GM18520 (cell line): ENCODE measurements around the gene CERS2.

Source experiments
- ATAC-seq: cut with Tn5 transposase; IDR thresholded peaks from one replicate; pipeline ENCODE4 v1.9.1; 2021; ENCODE audit not compliant: unreplicated experiment

The CERS2 gene, protein sequence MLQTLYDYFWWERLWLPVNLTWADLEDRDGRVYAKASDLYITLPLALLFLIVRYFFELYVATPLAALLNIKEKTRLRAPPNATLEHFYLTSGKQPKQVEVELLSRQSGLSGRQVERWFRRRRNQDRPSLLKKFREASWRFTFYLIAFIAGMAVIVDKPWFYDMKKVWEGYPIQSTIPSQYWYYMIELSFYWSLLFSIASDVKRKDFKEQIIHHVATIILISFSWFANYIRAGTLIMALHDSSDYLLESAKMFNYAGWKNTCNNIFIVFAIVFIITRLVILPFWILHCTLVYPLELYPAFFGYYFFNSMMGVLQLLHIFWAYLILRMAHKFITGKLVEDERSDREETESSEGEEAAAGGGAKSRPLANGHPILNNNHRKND

DNA sequence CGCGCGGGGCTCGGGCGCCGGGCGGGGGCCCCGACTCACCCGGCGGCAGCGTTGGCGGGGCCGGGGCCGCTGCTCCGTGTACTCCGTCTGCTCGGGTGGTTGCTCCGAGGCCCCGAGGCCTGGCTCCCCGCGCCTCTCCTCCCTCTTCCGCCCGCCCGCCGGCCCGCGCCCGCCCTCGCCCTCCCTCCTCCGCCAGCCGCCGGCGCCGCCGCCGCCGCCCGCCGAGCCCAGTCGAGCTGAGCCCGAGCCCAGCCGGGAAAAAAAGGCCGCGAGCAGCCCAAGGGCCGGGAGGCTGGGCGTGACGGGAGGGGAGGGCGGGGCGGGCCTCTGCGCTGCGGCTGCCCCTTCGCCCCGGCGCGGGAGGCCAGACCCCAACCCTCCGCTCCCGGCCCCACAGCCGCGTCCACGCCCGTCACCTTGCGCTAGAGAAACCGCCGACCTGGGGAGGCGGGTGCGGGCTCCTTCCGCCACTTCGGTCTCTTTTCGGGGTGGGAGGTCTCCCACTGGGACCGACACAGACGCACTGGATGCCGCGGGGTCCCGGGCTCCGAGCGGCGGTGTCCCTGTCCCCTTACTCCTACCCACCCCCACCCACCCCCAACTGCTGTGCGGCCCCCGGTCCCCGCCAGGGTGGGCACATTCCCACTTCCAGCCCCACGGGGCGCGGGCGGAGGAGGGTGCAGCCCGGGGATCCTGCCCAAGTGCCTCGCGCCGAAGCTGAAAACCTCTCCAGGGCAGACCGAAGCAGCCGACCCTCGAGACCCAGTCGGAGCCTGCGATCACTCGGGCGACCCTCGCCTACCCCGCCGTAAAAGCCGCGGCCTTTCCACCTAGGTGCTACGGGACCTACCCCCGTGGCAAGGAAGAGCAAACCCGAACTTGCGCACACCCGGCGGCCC, at the start of gene CERS2:
CERS2 (minus strand) TSS at position 256 of the 899 bp plus-strand sequence. CDS start 5,745 bp downstream, outside the sequence.
- peak; percentile 44 for ATAC-seq

DNA sequence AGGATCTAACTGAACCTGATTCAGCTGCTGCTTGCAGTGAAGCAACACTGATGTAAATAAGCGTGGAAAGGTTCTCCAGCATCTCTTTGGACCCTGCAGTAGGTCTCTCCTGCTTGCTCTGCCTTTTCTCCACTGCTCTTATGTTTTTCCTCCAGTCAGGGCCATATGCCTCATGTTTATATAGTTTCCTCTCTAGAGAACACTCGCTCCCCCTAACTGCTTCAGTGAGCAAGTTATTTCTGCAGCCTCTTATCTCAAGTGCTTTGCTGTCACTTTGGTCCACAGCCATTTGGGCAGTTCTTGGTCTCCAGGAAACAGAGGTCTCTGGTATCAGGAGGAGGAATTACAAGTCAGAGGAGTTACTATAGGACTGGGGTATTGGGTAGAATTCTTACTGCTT, 38.9 kb upstream of the CERS2 start:
- no peak for ATAC-seq

DNA sequence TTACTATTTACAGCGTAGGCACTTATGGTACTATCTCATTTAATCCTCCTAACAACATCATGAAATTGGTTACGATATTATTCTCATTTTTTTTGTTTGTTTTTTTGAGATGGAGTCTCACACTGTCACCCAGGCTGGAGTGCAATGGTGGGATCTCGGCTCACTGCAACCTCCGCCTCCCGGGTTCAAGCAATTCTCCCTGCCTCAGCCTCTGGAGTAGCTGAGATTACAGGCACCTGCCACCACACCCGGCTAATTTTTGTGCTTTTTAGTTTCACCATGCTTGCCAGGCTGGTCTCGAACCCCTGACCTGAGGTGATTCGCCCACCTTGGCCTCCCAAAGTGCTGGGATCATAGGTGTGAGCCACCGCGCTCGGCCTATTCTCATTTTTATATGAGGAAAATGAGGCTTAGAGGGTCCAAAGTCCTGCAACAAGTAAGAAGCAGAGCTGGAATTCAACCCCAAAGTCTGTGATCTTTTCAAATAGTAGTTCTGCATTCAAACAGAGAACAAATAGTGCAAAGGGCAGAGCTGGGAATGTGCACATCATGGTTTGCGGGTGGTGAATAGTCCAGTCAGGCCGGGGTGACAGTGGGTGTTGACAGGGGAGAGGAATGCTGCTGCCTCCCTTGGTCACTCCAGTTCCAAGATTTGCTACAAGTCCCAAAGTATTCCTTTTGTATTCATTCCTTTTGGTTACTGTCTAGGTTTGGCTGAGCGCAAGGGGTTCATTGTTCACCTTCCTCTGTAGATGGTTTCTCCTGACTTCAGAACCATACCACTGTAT, 38.2 kb upstream of the CERS2 start:
- no peak for ATAC-seq

DNA sequence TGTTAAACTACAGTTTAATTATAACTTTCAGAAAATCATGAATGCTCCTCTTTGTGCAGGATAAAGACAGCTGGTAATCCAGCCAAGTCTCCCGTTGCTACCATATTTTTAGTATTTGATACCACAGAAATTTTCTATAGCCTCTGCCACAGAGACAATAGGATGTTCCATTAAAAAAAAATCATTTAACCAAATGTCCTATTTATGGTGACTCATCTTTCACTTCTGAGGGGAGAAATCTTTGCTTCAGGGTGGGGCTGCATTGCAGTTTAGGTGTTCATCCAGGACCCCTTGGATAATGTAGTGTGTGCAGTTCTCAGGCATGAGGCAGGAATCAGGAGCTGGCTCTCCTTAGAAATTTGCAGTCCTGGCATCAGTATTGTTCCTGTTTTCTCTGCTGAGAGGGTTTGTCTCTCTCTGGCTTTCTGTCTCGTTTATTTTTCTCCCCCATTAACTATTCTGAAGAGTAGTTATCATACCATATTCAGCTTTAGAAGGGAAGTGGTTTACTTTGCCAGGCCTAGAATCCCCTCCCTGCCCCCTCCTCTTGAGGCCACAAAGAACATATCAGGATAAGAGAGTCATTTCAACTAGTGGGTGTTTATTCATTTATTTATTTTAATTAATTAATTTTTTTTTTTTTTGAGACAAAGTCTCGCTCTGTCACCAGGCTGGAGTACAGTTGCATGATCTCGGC, 36.7 kb upstream of the CERS2 start:
- ATAC-seq, result no peak

DNA sequence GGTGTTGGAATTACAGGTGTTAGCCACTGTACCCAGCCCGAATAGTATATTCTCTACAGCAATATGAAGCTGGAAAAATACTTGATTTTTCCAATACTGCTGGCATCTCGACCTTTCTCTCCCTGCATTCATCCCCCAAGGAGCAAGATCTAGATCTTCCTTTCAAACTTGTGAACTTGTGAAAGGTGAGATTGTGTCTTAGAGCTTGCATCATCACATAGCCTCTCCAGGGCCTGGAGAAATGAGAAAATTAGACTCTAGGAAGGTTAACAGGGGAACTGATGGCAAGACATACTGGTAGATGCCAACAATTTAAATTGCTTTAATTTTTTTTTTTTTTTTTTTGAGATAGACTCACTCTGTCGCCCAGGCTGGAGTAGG, 35.7 kb upstream of the CERS2 start:
- ATAC-seq, result no peak

DNA sequence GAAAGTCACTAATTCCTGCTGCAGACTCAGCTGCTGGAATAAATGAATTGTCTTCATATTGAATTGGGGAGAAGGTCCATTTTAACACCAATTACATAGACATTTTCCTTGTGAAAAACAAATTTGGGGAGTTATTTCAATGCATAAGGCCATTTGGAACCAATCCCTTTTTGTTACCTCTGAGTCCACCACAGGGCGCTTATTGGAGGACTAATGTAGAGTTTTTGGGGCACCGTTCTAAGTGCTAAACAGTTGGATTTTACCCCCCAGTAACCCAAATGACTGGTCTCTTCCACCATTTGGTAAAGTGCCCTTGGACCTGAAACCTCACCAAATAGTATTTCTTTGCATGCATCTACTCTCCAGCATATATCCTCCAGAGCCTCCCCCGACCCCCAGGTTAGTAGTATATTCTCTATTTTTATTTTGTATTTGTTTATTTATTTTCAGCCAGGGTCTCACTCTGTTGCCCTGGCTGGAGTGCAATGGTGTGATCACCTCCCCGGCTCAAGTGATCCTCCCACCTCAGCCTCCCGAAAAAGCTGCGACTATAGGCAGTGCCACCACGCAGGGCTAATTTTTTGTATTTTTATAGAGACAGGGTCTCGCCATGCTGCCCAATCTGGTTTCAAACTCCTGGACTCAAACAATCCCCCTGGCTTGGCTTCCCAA, 35.2 kb upstream of the CERS2 start:
- no peak for ATAC-seq

DNA sequence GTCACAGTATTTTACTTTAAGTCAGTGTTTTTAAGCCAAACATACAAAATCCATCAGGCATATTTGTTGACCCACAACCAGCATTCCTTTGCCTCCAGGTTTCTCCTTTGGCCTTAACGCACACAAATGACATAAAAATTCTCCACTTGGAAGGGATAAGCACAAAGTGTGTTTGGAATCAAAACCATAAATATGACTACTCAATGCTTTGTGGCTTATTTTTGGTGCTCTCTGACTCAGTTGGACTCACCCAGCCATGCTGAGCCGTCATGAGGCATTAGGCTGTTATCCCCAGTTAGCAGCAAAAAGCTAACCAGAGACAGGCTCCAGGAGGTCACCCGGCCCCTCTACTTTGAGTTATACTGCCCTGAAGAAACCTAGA, 34.6 kb upstream of the CERS2 start:
- ATAC-seq, result no peak

DNA sequence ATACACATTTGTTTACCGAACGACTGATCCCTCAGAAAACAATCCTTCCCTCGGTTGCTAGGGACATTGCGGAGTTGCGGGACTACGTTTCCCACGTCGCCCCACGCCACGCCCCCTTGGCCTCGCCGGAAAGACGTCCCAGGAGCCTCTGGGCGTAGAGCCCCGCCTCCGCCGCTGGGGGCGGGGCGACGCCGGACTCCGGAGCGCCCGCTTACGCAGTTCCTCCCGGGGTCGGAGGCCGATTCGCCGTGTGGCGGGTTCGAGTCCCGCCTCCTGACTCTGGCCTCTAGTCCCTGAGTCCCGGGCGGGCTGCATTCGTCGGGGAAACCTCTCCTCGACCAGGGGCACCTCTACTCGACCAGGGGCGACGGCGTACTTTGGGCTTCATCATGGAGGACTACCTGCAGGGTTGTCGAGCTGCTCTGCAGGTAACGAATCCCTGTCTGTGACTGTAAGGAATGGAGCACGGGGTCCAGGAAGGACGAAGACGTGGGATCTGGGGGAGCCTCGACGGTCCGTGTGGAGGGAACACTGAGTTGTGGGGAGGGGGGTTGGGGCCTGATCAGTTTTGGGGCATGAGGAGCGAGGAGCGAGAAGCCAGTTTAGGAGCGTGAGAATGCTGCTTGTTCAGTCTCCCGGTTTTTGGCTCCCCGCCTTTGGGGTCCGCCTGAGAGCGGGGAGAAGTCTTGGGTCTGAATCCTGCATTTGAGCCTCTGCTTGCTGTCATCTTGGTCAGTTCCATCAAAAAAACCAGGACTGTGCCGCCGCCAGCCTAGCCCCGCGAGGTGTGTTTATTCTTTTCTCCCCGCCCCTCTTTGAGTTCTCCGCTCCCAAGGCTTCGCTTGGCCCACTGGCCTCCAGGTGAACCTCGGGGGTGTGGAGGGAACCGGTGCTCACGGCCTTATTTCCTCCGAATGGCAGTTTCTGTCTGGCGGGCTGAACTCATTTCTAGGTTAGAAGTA, 33.9 kb upstream of the CERS2 start, which contains the start of gene PRUNE1:
PRUNE1 (plus strand) TSS at position 206 of the 962 bp plus-strand sequence; CDS start at position 390, 184 bp downstream.
- ATAC-seq, result peak; percentile 64

DNA sequence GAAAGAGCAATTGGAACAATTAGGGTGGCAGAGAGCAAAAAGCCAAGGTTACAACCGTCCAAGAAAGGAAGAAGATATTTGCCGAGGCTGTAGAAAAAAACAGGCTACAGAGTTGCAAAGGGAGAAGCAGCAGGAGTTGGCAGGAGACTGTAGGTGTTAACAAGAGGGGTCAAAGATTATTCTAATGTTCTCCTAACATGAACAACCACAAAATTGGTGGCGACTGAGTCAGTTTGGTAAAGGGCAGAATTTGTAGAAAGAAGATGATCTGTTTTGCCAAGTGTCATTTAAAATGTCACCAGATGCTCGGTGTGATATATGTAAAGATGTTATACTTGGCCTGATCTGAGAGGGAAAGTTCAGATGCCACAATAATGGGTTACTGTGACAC, 33.2 kb upstream of the CERS2 start:
- ATAC-seq, result no peak

DNA sequence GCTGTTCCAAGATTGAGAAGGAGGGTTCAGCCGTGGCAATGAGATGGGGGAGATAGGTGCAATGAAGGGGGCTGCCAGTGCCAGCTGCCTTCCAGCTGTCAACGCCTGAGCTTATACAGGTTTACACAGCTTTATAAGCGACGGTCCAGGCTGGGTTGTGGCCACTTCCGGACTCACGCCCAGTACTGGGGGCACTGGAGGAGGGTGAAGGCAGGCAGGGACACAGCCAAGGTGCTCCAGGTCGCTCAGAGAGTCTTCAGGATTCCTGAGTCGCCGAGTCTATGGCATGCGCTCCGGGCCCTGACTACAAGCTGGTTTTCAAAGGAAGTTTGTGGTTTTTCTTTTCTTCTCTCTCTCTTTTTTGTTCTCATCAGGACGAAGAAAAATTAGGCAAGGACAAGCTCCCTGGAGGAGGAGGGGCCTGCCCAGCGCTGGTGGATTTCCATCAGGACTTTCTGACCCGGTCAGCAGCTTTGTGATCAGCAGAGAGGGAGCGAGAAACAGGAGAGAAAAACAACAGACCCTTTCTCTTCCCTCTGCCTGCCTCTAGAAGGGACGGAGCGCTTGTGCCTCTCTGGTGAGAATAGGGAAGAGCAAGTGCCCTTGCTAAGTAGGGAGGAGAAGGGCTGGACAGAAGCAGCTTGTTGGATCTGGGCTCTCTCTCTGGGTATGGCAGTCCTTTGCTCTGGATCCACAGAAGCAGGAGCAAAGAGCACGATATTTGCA, 31.9 kb upstream of the CERS2 start, which contains the start of gene MINDY1:
MINDY1 (minus strand) TSS at position 576 of the 726 bp plus-strand sequence. CDS start 4,285 bp downstream, outside the sequence.
- no peak for ATAC-seq

DNA sequence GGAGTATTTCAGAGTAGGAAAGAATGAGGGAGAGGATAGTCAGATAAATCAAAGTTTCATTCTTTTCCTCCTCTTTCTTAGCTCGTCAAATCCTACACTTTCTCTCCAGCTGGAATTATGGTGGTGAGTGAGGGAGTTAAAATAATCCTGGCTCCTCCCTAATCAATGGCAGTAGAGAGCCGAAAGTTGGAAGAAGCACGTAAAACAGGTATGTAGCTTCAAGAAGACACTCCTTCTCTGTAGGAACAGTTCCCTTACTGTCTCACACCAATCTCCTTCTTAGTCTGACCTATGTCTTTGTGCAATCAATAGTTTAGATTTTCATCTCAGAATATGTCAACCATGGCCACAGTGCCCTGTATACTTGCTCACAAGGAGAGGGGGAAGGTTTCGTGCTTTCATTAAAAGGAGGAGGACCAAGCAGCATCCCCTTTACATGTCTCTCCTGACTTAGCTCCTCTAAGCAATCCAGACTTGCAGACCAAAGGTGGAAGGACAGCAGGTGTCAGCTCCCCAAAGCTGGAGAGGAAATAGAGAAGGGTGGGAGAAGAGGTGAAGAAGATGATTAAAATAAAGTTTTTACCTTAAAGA, 31.2 kb upstream of the CERS2 start:
- ATAC-seq, result no peak

DNA sequence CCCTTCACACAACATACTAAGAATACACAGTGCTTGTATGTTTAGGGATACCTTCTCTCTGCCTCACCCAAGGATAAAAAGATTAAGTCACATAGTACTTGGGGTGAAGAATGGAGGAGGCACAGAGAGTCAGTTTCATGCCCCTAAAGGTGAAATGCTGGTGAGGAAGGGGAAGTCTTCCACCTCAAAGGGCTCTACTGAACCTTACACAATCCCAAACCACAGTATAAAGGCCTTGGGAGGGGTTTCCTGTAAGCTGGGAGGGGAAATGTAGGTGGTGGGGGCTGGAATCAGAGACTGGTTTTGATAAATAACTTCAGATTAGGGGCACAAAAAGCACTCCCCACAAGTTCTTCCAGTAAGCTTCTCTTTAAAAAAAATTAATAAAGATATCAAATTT, 28.5 kb upstream of the CERS2 start:
- ATAC-seq, result no peak

DNA sequence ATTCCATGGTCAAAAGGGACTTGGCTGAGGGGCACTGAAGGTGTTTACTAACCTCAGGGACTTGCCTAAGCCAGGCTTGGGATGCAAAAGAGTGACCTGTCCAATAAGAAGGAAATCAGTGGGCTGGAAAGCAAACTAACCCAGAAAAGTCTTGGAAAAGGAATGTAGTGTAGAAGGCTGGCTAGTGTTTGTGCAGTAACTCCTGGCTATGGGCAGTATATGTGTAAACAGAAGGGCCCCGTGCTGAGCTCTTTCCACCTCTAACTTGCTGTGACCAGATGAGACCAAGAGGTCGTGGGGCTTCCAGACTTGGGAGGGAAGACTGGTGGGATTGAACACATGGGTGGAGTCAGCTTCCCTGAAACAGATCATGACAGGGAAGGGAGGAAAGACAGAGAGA, 28.0 kb upstream of the CERS2 start:
- no peak for ATAC-seq

DNA sequence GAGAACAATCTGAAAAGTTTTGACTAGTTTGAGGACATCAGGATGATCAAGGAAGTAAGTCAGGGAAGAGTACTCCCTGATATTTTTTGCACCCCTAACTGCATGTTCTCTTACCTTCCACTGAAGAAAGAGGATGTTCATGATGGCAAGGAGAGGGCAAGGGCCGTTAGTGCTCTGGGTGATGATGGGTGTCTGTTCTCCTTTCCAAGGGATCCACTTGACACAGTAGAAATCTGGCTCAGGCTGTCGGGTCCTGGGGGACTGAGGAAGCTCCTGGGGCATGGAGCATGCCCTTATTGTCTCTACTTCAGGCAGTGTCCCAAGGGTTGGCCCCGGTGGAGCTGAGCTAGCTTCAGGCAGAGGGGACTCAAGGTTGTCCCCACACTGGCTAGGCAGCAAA, 27.4 kb upstream of the CERS2 start:
- ATAC-seq, result no peak

DNA sequence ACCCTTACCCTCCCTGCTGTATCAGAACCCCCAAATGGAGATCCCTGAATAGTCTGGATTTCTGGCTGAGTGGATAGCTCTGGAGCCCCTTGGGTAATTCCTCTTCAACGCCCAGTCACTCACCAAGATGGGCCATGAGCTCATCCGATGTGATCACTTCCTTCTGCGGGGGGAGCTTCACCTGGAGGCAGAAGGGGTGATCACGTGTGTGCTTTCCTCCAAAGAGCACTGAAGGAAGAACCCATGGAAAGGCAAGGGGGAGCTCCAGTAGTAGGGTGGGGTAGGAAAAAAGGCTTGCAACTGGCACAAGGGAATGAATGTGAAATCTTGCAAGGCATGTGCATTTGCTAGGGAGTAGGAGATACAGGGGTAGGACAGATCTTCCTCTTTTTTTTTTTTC, 27.0 kb upstream of the CERS2 start:
- no peak for ATAC-seq

DNA sequence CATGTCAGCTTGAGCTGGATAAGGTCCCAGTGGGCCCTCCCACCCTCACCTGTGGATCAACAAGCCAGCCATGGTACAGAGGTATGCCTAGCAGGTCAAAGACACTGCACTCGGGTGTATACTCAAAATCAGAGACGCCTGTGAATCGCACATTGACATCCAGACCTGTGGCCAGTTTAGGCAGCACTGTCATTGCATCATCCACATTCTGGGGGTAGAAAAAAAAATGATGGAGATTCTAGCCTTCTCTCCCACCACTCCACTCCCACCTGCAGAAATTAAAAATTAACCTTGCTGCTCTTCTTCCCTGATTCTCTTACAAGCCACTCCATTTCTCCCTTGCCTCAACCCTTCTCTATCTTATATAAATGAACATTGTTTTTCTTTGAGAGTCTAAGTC, 25.8 kb upstream of the CERS2 start:
- ATAC-seq, result no peak

DNA sequence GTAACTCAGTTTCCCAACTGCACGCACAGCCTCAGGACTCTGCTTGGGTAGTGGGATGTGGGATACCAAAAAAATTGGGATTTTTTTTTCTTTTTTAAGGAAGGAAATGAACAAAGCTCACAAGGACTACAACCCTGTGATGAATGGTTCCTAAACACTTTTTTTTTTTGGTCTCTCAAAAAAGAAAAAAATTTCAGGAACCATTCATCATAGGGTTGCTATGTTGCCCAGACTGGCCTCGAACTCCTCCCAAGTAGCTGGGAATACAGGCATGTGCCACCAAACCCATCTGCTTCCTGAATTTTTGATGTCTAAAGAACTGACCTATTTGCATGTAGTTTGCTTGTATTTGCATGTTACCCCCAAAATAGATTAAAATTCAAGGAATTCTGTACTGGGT, 25.3 kb upstream of the CERS2 start:
- no peak for ATAC-seq
